ENCODE results near the gene TSPAN18.

The TSPAN18 gene

GRCh38 chr11:44780940-44781631 lies 54.3 kb downstream of the TSPAN18 start:
- H3K4me1 ChIP-seq (ENCODE audit: insufficient read depth, low read length) = peaks cover 41% of the 10 kb centered on the region

DNA sequence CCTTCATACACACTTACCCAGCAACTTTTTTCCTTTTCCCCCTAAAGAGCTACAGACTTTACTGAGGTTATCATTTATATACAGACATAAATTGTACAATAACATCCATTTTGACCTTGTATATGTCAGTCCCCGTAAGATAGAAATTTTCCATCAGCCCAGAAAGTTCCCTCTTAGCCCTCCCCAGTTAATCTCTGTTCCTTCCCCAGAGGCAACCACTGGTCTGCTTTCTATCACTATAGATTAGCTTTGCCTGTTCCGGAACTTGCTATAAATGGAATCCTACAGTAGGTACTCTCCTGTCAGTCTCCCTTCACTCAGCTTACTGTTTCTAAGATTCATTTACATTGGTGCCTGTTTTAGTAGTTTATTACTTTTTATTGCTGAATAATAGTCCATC lies 54.9 kb downstream of the TSPAN18 start:
- Histone ChIP-seq H3K9me3 (ENCODE audit: insufficient read depth, low read depth, low read length) (no peaks in the 10 kb centered on the region), H3K27me3 (ENCODE audit: insufficient read depth, low read length) (no peaks in the 10 kb centered on the region), H3K4me3 (ENCODE audit: low read length) (no peak overlapping the region), H3K27ac (ENCODE audit: low read depth, low read length) (no peak overlapping the region), H3K9ac (ENCODE audit: low read depth, low read length) (no peak overlapping the region), H3K36me3 (ENCODE audit: insufficient read depth, low read length) (no peaks in the 10 kb centered on the region), H3K4me1 (ENCODE audit: insufficient read depth, low read length) (peaks cover 44% of the 10 kb centered on the region)
- 92% methylated on average over 2 of the region's 2 CpGs for WGBS

More at GRCh38 chr11:44780940-44781631, 54.3 kb downstream of the TSPAN18 start:
- WGBS = 86% methylated on average over 9 of the region's 9 CpGs
- Histone ChIP-seq H3K27me3 (ENCODE audit: insufficient read depth, low read length) (no peaks in the 10 kb centered on the region), H3K36me3 (ENCODE audit: insufficient read depth, low read length) (no peaks in the 10 kb centered on the region), H3K4me3 (ENCODE audit: low read length) (no peak overlapping the region), H3K27ac (ENCODE audit: low read depth, low read length) (no peak overlapping the region), H3K9ac (ENCODE audit: low read depth, low read length) (no peak overlapping the region), H3K9me3 (ENCODE audit: insufficient read depth, low read depth, low read length) (no peaks in the 10 kb centered on the region)

GRCh38 chr11:44782478-44782877 lies 55.7 kb downstream of the TSPAN18 start:
- 95% methylated on average over 4 of the region's 4 CpGs for WGBS
- Histone ChIP-seq H3K27me3 (ENCODE audit: insufficient read depth, low read length) (no peaks in the 10 kb centered on the region), H3K9me3 (ENCODE audit: insufficient read depth, low read depth, low read length) (no peaks in the 10 kb centered on the region), H3K36me3 (ENCODE audit: insufficient read depth, low read length) (no peaks in the 10 kb centered on the region), H3K4me1 (ENCODE audit: insufficient read depth, low read length) (peaks cover 44% of the 10 kb centered on the region), H3K9ac (ENCODE audit: low read depth, low read length) (no peak overlapping the region), H3K4me3 (ENCODE audit: low read length) (no peak overlapping the region), H3K27ac (ENCODE audit: low read depth, low read length) (no peak overlapping the region)

DNA sequence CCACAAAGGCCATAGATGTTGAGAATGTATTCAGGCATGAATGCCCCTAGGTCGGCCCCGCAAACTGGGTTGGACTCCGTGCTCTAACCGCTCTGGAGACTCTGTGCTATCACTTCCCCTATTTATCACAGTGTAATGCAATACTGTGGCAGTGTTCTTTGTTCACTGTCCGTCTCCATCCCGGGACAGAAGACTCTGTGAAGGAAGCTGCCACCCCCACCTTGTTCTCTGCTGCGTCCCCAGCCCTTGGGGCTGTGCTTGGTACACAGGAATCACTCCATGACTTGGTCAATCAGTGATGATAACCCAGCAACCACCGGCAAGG lies 57.6 kb downstream of the TSPAN18 start:
- H3K9me3 ChIP-seq (ENCODE audit: insufficient read depth, low read depth, low read length) = no peaks in the 10 kb centered on the region
- H3K9ac ChIP-seq (ENCODE audit: low read depth, low read length) = no peak overlapping the region
- no peak overlapping the region for H3K4me3 ChIP-seq (ENCODE audit: low read length)
- no peak overlapping the region for H3K27ac ChIP-seq (ENCODE audit: low read depth, low read length)
- H3K4me1 ChIP-seq (ENCODE audit: insufficient read depth, low read length) = peaks cover 49% of the 10 kb centered on the region
- H3K36me3 ChIP-seq (ENCODE audit: insufficient read depth, low read length) = no peaks in the 10 kb centered on the region
- WGBS = 78% methylated on average over 8 of the region's 8 CpGs
- no peaks in the 10 kb centered on the region for H3K27me3 ChIP-seq (ENCODE audit: insufficient read depth, low read length)

DNA sequence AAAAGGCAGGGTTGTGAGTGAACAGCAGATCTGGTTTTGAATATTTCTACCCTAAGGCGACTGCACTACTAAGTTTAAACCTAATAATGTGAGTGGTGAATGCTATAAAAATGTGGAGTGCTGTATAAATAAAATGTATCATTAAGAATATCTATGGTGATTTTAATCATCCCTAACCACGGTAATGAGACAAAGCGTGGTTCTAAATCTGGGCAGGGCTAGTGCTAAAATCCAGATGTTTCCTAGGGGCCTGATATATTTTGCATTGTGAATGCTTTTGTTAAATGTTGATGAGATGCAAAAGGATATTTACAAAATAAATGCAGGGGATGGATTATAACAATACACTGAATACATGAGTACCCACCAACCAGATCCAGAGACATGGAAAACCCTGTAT lies 58.1 kb downstream of the TSPAN18 start:
- Histone ChIP-seq H3K9ac (ENCODE audit: low read depth, low read length) (no peak overlapping the region), H3K27me3 (ENCODE audit: insufficient read depth, low read length) (no peaks in the 10 kb centered on the region), H3K36me3 (ENCODE audit: insufficient read depth, low read length) (no peaks in the 10 kb centered on the region), H3K4me1 (ENCODE audit: insufficient read depth, low read length) (peaks cover 49% of the 10 kb centered on the region), H3K9me3 (ENCODE audit: insufficient read depth, low read depth, low read length) (no peaks in the 10 kb centered on the region), H3K27ac (ENCODE audit: low read depth, low read length) (no peak overlapping the region), H3K4me3 (ENCODE audit: low read length) (no peak overlapping the region)
- WGBS = 91% methylated on average over 3 of the region's 3 CpGs

GRCh38 chr11:44785856-44786607 lies 59.3 kb downstream of the TSPAN18 start:
- Histone ChIP-seq H3K9me3 (ENCODE audit: insufficient read depth, low read depth, low read length) (no peaks in the 10 kb centered on the region), H3K27ac (ENCODE audit: low read depth, low read length) (peak overlapping the region; percentile 46; the same call in 1 of the 2 replicates), H3K27me3 (ENCODE audit: insufficient read depth, low read length) (no peaks in the 10 kb centered on the region), H3K9ac (ENCODE audit: low read depth, low read length) (no peak overlapping the region), H3K4me3 (ENCODE audit: low read length) (no peak overlapping the region), H3K4me1 (ENCODE audit: insufficient read depth, low read length) (peaks cover 40% of the 10 kb centered on the region), H3K36me3 (ENCODE audit: insufficient read depth, low read length) (no peaks in the 10 kb centered on the region)
- 22% methylated on average over 7 of the region's 7 CpGs for WGBS

DNA sequence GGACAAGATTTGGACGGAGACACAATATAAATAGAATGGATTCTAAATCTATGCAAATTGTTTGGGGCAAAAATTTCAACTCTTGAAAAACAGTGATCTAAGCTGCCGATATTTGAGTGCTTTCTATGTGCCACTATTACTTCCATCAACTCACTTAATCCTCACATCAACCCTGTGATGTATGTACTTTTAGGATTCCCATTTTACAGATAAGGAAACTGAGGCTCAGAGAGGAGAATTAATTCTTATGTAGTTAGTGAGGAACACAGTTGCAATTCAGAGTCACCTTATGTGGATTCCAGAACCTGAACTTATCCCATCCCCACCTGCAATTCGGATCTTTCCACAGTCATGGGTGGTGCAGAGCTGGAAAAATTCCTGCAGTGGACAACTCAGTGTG lies 60.3 kb downstream of the TSPAN18 start:
- H3K4me3 ChIP-seq (ENCODE audit: low read length) = no peak overlapping the region
- no peak overlapping the region for H3K9ac ChIP-seq (ENCODE audit: low read depth, low read length)
- H3K27ac ChIP-seq (ENCODE audit: low read depth, low read length) = no peak overlapping the region
- no peaks in the 10 kb centered on the region for H3K27me3 ChIP-seq (ENCODE audit: insufficient read depth, low read length)
- 93% methylated on average over 3 of the region's 3 CpGs for WGBS
- H3K9me3 ChIP-seq (ENCODE audit: insufficient read depth, low read depth, low read length) = no peaks in the 10 kb centered on the region
- no peaks in the 10 kb centered on the region for H3K36me3 ChIP-seq (ENCODE audit: insufficient read depth, low read length)
- peaks cover 40% of the 10 kb centered on the region for H3K4me1 ChIP-seq (ENCODE audit: insufficient read depth, low read length)

DNA sequence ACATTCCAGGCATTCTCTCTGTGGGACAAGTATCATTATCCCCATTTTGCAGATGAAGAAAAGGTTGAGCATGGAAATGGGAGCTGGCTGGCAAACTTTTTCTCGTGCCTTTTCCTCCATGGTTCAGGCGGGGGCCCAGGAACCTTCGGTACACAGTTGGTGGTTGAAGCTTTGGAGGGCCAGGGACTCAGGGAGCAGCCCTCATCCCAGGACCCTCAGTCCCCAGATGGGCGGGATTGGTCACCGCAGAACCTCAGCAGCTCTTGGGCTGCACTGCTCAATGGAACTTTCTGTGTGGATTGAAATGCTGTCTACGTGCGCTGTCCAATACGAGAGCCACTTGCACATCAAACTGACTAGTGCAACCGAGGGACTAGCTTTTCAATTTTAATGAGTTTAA lies 61.2 kb downstream of the TSPAN18 start:
- no peaks in the 10 kb centered on the region for H3K36me3 ChIP-seq (ENCODE audit: insufficient read depth, low read length)
- no peak overlapping the region for H3K9ac ChIP-seq (ENCODE audit: low read depth, low read length)
- H3K27me3 ChIP-seq (ENCODE audit: insufficient read depth, low read length) = no peaks in the 10 kb centered on the region
- 93% methylated on average over 9 of the region's 9 CpGs for WGBS
- peaks cover 40% of the 10 kb centered on the region for H3K4me1 ChIP-seq (ENCODE audit: insufficient read depth, low read length)
- no peak overlapping the region for H3K27ac ChIP-seq (ENCODE audit: low read depth, low read length)
- no peaks in the 10 kb centered on the region for H3K9me3 ChIP-seq (ENCODE audit: insufficient read depth, low read depth, low read length)
- no peak overlapping the region for H3K4me3 ChIP-seq (ENCODE audit: low read length)

- no peaks in the 10 kb centered on the region for H3K9me3 ChIP-seq (ENCODE audit: insufficient read depth, low read depth, low read length)
- no peaks in the 10 kb centered on the region for H3K36me3 ChIP-seq (ENCODE audit: insufficient read depth, low read length)
- H3K27me3 ChIP-seq (ENCODE audit: insufficient read depth, low read length) = no peaks in the 10 kb centered on the region
- no peak overlapping the region for H3K27ac ChIP-seq (ENCODE audit: low read depth, low read length)
- peaks cover 38% of the 10 kb centered on the region for H3K4me1 ChIP-seq (ENCODE audit: insufficient read depth, low read length)
- 83% methylated on average over 18 of the region's 18 CpGs for WGBS
- no peak overlapping the region for H3K9ac ChIP-seq (ENCODE audit: low read depth, low read length)
- no peak overlapping the region for H3K4me3 ChIP-seq (ENCODE audit: low read length)
Observed at GRCh38 chr11:44788536-44789261, 61.9 kb downstream of the TSPAN18 start.

DNA sequence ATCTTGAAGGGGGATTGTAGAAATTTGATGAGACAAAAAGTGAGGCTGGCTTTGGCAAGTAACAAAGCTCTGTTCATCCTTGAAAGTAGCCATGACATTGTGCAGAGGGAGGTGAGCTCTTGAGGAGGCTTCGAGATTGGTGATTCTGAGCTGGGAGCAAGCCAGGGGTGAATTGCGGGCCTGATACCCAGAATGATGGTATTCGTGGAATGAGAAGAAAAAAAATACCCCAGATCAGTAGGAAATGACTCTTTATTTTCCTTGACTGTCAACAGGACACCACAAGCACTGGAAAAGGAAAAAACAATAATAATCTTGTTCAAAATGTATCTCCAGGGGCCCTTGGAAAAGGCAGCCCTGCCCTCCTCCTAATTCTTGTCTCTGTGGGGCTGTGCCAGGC lies 62.7 kb downstream of the TSPAN18 start:
- no peaks in the 10 kb centered on the region for H3K27me3 ChIP-seq (ENCODE audit: insufficient read depth, low read length)
- peaks cover 30% of the 10 kb centered on the region for H3K4me1 ChIP-seq (ENCODE audit: insufficient read depth, low read length)
- no peaks in the 10 kb centered on the region for H3K9me3 ChIP-seq (ENCODE audit: insufficient read depth, low read depth, low read length)
- H3K4me3 ChIP-seq (ENCODE audit: low read length) = no peak overlapping the region
- H3K36me3 ChIP-seq (ENCODE audit: insufficient read depth, low read length) = no peaks in the 10 kb centered on the region
- 89% methylated on average over 3 of the region's 3 CpGs for WGBS
- H3K9ac ChIP-seq (ENCODE audit: low read depth, low read length) = no peak overlapping the region
- no peak overlapping the region for H3K27ac ChIP-seq (ENCODE audit: low read depth, low read length)

DNA sequence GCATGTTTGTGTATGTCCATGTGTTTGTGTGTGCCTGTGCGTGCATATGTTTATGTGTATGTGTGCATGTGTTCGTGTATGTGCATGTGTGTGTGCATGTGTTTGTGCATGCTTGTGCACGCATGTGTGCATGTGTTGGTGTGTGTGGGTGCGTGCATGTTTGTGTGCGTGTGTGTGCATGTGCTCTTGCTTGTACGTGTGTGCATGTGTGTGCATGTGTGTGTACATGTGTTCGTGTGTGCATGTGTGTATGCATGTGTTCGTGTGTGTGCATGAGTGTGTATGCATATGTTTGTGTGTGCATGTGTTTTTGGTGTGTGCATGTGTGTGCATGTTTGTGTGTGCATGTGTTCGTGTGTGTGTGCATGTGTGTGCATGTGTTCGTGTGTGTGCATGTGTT lies 63.4 kb downstream of the TSPAN18 start:
- 91% methylated on average over 10 of the region's 10 CpGs for WGBS
- Histone ChIP-seq H3K9ac (ENCODE audit: low read depth, low read length) (no peak overlapping the region), H3K9me3 (ENCODE audit: insufficient read depth, low read depth, low read length) (no peaks in the 10 kb centered on the region), H3K36me3 (ENCODE audit: insufficient read depth, low read length) (no peaks in the 10 kb centered on the region), H3K4me3 (ENCODE audit: low read length) (no peak overlapping the region), H3K27me3 (ENCODE audit: insufficient read depth, low read length) (no peaks in the 10 kb centered on the region), H3K27ac (ENCODE audit: low read depth, low read length) (no peak overlapping the region), H3K4me1 (ENCODE audit: insufficient read depth, low read length) (peaks cover 23% of the 10 kb centered on the region)
